IPS-NIHi11 (cell line): ENCODE measurements around the gene DHRS2.

Source experiments
- DNase-seq: peaks from one replicate; pipeline ENCODE4 v3.0.0; 2012; ENCODE audit warnings: mixed read lengths, low spot score

DHRS2 gene

DNA sequence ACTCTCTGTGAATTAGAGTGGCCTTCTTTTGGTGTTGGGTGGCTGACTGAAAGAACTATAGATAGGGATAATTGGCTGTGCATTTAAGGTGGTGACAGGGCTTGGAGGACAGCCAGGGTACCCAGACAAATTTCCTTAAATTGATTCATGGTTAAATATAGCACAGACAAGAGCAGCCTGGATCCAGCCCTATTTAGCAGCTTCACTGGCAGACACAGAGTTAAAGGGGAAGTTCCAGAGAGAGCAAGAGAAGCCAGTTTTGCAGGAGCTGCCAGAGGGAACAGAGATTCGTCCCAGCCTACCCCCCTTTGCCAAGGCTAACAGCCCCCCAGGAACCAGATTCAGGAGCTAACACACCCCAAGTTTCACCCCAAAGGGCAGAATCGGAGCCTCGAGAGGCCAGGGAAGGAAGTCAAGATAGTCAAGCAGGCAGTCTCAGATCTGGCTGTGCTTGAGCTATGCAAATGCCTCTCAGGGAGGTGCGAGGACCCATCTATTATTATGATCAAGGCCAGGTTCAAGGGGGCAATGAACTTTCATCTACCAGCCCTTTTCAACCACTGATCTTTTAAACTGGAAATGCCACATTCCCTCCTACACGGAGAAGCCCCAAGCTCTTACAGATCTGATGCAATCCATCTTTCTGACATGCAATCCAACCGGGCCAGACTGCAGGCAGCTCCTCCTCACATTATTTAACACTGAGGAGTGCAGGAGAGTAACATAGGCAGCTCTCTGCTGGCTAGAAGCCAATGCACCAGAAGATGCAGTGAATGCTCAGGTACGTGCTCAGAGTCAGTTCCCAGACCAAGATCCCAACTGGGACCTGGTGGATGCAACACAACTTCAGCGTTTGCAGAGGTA is 58.2 kb downstream of the DHRS2 start:
- DNase-seq: no peak
